ENCODE results near the gene ALDH1B1. TPM values are rescaled to one million over a fixed set of nuclear protein-coding genes. Genes with fewer than 3 reads are reported as not detected.
A peak's percentile ranks its signal among the peaks of the same experiment; 100 is the strongest.

The ALDH1B1 gene
- total RNA-seq, 8 experiments from 2014 or later, result 17.3 to 32.9 (median 22.4) TPM

- 40 to 100% (median 83%) methylated on average over 1 to 4 of the region's 15 CpGs; no CpG with 5 or more reads in 3 of the 10 experiments for WGBS, 10 experiments
- in situ Hi-C loops (cut with MboI; ENCODE audit: low pct_unique_long_range_greater_than_20kb in 2 of 9, low sequenced_read_pairs in 9 of 9, unreplicated experiment in 9 of 9), result loop anchor here in 1 of 9 experiments (25.0 kb wide), 1 partner anchor 511 kb away; the partner anchor contains the start of gene SLC25A51
- H3K4me3 ChIP-seq, result peak overlapping the region; percentile 52 to 80 (median 54)
- peaks cover 42 to 60% of the 10 kb centered on the region in 2 donors for H3K4me1 ChIP-seq (replicated peaks in 1 of 2)
- no peak for ATAC-seq (replicated peaks in 6 of 8)
- peak overlapping the region; percentile 74 to 88 for H3K27ac ChIP-seq
These were observed 30.9 kb downstream of the ALDH1B1 start for GRCh38 chr9:38423273-38423972.

DNA sequence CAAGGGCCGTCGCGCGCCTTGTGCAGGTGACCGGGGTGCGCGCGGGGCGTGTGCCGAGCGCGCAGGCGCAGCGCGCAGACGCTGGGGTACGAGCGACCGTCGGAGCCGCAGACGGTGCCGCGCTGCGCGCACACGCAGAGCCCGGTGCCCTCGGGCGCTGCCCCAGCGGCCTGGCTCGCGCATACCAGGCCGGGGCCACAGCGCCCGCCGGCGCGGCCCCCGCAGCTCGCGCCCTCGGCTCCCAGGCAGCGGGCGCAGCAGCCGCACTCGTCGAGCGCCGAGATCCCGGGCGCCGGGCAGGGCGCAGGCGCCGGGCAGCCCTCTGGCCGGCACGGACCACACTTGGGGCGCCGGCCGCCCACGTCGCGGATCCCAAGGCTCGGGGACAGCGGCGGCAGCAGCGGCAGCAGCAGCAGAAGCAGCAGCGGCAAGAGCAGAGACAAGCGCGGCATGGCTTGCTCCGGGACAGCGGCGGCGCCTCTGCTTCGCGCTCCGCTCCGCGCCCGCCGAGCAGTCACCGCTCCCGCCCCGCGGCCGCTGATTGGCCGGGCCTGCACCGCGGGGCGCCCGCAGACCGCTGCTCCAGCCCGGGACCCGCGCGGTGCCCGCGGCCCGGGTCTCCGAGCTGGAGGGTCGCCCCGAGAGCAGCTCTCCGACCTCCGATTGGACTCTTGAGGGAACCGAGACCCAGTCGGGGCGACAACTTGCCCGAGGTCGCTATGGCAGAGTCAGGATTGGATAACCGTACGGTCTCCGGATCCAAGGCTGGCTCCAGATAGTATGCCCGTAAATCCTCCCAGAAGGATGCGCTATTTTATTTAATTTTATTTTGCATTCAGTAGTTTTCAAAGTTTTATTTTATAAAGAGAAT, 31.7 kb downstream of the ALDH1B1 start, which contains the start of gene IGFBPL1:
TSS of gene IGFBPL1 (minus strand) at position 482 of the 871 bp plus-strand sequence. CDS start at position 452, 30 bp downstream.
- Histone ChIP-seq H3K27ac (peak within 1 kb of the TSS; percentile 74 to 88), H3K4me3 (peak within 1 kb of the TSS; percentile 52 to 80 (median 54)), H3K4me1 (replicated peaks in 1 of 2) (peaks cover 34 to 53% of the 10 kb centered on the region in 2 donors)
- in situ Hi-C loops (cut with MboI; ENCODE audit: low pct_unique_long_range_greater_than_20kb in 2 of 9, low sequenced_read_pairs in 9 of 9, unreplicated experiment in 9 of 9), result loop anchor here in 1 of 9 experiments (25.0 kb wide), 1 partner anchor 512 kb away; the partner anchor contains the start of gene SLC25A51
- peak; percentile 54 to 85 (median 61) for ATAC-seq (replicated peaks in 6 of 8)
- WGBS, 10 experiments, result 0 to 10% (median 0%) methylated on average over 2 to 11 of the region's 115 CpGs; no CpG with 5 or more reads in 3 of the 10 experiments

DNA sequence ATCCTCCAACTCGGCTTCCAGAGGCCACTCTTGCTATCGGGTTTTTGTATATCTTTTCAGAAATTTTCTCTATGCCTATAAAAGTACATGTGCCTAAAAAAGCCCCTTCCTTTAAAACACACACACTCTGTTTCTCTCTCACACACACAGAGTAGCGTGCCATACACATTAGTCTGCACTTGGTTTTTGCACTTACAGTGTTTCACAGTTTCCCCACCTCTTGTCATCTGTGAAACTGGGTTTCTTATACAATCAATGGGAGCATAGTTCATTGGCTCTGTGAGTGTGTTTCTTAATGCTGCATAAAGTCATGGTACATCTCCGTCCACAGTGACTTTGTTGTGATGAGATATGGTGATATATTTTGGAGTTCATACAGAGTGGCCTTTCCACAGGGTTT, 32.4 kb downstream of the ALDH1B1 start:
- peaks cover 31 to 46% of the 10 kb centered on the region in 2 donors for H3K4me1 ChIP-seq (replicated peaks in 1 of 2)
- in situ Hi-C loops (cut with MboI; ENCODE audit: low pct_unique_long_range_greater_than_20kb in 2 of 9, low sequenced_read_pairs in 9 of 9, unreplicated experiment in 9 of 9), result loop anchor here in 1 of 9 experiments (25.0 kb wide), 1 partner anchor 513 kb away; the partner anchor contains the start of gene SLC25A51
- H3K27ac ChIP-seq, result no peak overlapping the region
- H3K4me3 ChIP-seq, result peak overlapping the region; percentile 52 to 80 (median 54)
- no peak for ATAC-seq (replicated peaks in 6 of 8)
- 40 to 88% (median 70%) methylated on average over 1 to 4 of the region's 4 CpGs for WGBS, 10 experiments

DNA sequence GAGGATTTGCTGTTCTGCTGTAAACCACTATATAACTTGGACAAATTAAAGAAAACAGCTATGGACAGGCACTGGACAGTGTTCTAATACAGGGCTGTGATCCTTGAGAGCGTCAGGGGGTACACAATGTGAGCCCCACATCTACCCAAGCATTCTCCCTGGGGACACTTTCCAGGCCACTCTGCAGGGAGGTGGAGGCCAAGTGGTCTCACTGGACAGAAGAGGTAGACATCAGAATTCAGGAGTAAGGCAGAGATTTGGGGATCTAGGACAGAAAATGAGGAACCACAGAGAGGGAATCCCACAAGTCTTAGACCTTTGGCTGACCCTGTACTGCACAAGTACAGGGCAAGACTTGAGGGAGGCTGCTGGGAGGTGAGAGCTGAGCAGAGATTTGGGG, 35.6 kb downstream of the ALDH1B1 start:
- H3K27ac ChIP-seq, result no peak overlapping the region
- in situ Hi-C loops (cut with MboI; ENCODE audit: low pct_unique_long_range_greater_than_20kb in 2 of 9, low sequenced_read_pairs in 9 of 9, unreplicated experiment in 9 of 9), result no loop called here
- peaks cover 6 to 21% of the 10 kb centered on the region in 2 donors for H3K4me1 ChIP-seq (replicated peaks in 1 of 2)
- WGBS, 10 experiments, result 40 to 100% (median 95%) methylated on average over 1 of the region's 1 CpG; no CpG with 5 or more reads in 6 of the 10 experiments
- no peak for ATAC-seq (replicated peaks in 6 of 8)
- H3K4me3 ChIP-seq, result no peak overlapping the region

GRCh38 chr9:38431116-38431515, 38.6 kb downstream of the ALDH1B1 start:
- Histone ChIP-seq H3K4me3 (no peak overlapping the region), H3K4me1 (replicated peaks in 1 of 2) (peaks cover 19 to 35% of the 10 kb centered on the region in 2 donors), H3K27ac (no peak overlapping the region)
- in situ Hi-C loops (cut with MboI; ENCODE audit: low pct_unique_long_range_greater_than_20kb in 2 of 9, low sequenced_read_pairs in 9 of 9, unreplicated experiment in 9 of 9), result no loop called here
- WGBS, 10 experiments, result 43 to 100% (median 67%) methylated on average over 1 to 4 of the region's 4 CpGs; no CpG with 5 or more reads in 4 of the 10 experiments
- no peak for ATAC-seq (replicated peaks in 6 of 8)

- Histone ChIP-seq H3K4me3 (no peak overlapping the region), H3K4me1 (replicated peaks in 1 of 2) (peaks cover 19 to 20% of the 10 kb centered on the region in 2 donors), H3K27ac (no peak overlapping the region)
- 0 to 100% (median 33%) methylated on average over 1 to 3 of the region's 3 CpGs; no CpG with 5 or more reads in 5 of the 10 experiments for WGBS, 10 experiments
- in situ Hi-C loops (cut with MboI; ENCODE audit: low pct_unique_long_range_greater_than_20kb in 2 of 9, low sequenced_read_pairs in 9 of 9, unreplicated experiment in 9 of 9), result no loop called here
- ATAC-seq (replicated peaks in 6 of 8), result peak in 5 of 8 experiments; percentile 27 to 61 (median 35)
These were observed 40.5 kb downstream of the ALDH1B1 start for GRCh38 chr9:38432922-38433510.

DNA sequence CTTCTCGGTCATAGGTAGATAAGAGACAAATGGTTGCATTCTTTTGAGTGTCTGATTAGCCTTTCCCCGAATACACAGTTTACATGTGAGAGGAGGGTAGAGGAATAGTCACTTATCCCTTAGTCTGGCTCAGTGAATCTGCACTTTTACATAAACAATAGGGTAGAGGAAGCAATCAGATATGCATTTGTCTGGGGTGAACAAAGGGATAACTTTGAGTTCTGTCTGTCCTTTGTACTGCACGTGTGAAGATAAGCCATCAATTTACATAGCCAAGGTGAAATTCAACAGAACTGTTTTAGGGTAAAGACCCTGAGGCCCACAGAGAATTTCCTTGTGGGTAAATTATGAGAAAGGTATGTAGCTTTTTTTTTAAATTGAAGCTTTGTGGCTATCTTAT, 41.9 kb downstream of the ALDH1B1 start:
- in situ Hi-C loops (cut with MboI; ENCODE audit: low pct_unique_long_range_greater_than_20kb in 2 of 9, low sequenced_read_pairs in 9 of 9, unreplicated experiment in 9 of 9), result no loop called here
- peak in 5 of 8 experiments; percentile 11 to 53 (median 42) for ATAC-seq (replicated peaks in 6 of 8)
- Histone ChIP-seq H3K4me1 (replicated peaks in 1 of 2) (peaks cover 19 to 20% of the 10 kb centered on the region in 2 donors), H3K27ac (peak overlapping the region in 1 of 2 donors; percentile 31), H3K4me3 (no peak overlapping the region)
- 0 to 100% (median 54%) methylated on average over 1 to 3 of the region's 3 CpGs for WGBS, 10 experiments

- WGBS, 10 experiments, result 62 to 100% (median 86%) methylated on average over 1 to 3 of the region's 3 CpGs; no CpG with 5 or more reads in 2 of the 10 experiments
- in situ Hi-C loops (cut with MboI; ENCODE audit: low pct_unique_long_range_greater_than_20kb in 2 of 9, low sequenced_read_pairs in 9 of 9, unreplicated experiment in 9 of 9), result no loop called here
- peak in 4 of 8 experiments; percentile 41 to 79 (median 64) for ATAC-seq (replicated peaks in 6 of 8)
These were observed 42.4 kb downstream of the ALDH1B1 start for GRCh38 chr9:38434853-38435252.

GRCh38 chr9:38435521-38435920, 43.0 kb downstream of the ALDH1B1 start:
- Histone ChIP-seq H3K27ac (no peak overlapping the region), H3K4me1 (replicated peaks in 1 of 2) (peaks cover 20 to 22% of the 10 kb centered on the region in 2 donors), H3K4me3 (no peak overlapping the region)
- ATAC-seq (replicated peaks in 6 of 8), result no peak
- WGBS, 10 experiments, result 0 to 100% (median 63%) methylated on average over 1 to 2 of the region's 2 CpGs; no CpG with 5 or more reads in 1 of the 10 experiments
- in situ Hi-C loops (cut with MboI; ENCODE audit: low pct_unique_long_range_greater_than_20kb in 2 of 9, low sequenced_read_pairs in 9 of 9, unreplicated experiment in 9 of 9), result no loop called here

More at GRCh38 chr9:38434853-38435252, 42.4 kb downstream of the ALDH1B1 start:
- Histone ChIP-seq H3K4me1 (replicated peaks in 1 of 2) (peaks cover 19 to 20% of the 10 kb centered on the region in 2 donors), H3K27ac (peak overlapping the region in 1 of 2 donors; percentile 31), H3K4me3 (no peak overlapping the region)

GRCh38 chr9:38436708-38437107, 44.2 kb downstream of the ALDH1B1 start:
- Histone ChIP-seq H3K4me3 (no peak overlapping the region), H3K27ac (no peak overlapping the region), H3K4me1 (replicated peaks in 1 of 2) (peaks cover 20 to 22% of the 10 kb centered on the region in 2 donors)
- 88 to 100% (median 100%) methylated on average over 1 to 2 of the region's 2 CpGs; no CpG with 5 or more reads in 3 of the 10 experiments for WGBS, 10 experiments
- in situ Hi-C loops (cut with MboI; ENCODE audit: low pct_unique_long_range_greater_than_20kb in 2 of 9, low sequenced_read_pairs in 9 of 9, unreplicated experiment in 9 of 9), result no loop called here
- ATAC-seq (replicated peaks in 6 of 8), result no peak

GRCh38 chr9:38437193-38437823, 44.8 kb downstream of the ALDH1B1 start:
- in situ Hi-C loops (cut with MboI; ENCODE audit: low pct_unique_long_range_greater_than_20kb in 2 of 9, low sequenced_read_pairs in 9 of 9, unreplicated experiment in 9 of 9), result no loop called here
- Histone ChIP-seq H3K4me1 (replicated peaks in 1 of 2) (peaks cover 20 to 22% of the 10 kb centered on the region in 2 donors), H3K4me3 (no peak overlapping the region), H3K27ac (no peak overlapping the region)
- peak in 3 of 8 experiments; percentile 26 to 70 (median 28) for ATAC-seq (replicated peaks in 6 of 8)
- WGBS, 10 experiments, result 50 to 94% (median 70%) methylated on average over 1 to 9 of the region's 11 CpGs; no CpG with 5 or more reads in 2 of the 10 experiments

Measured in motor neuron (in vitro differentiated cells).